ENCODE data around the gene MYLK2.
"Not testable (repeated sequence)": the region's sequence is repeated elsewhere in the genome, so short reads cannot be mapped to it uniquely, and the experiment has no call there.

The MYLK2 gene

GRCh38 chr20:31816221-31816620, 2.9 kb upstream of the MYLK2 start:
- no peak for DNase-seq

GRCh38 chr20:31817461-31817860, 1.7 kb upstream of the MYLK2 start:
- DNase-seq, result no peak

GRCh38 chr20:31818376-31818908, 714 bp upstream of the MYLK2 start:
- no peak for DNase-seq

- DNase-seq, result no peak
Measured at GRCh38 chr20:31820228-31820627, 1.1 kb downstream of the MYLK2 start.

GRCh38 chr20:31821427-31821826, 2.3 kb downstream of the MYLK2 start:
- no peak for DNase-seq

- DNase-seq, result no peak
Measured at GRCh38 chr20:31822421-31823330, 3.5 kb downstream of the MYLK2 start.

GRCh38 chr20:31823360-31824124, 4.4 kb downstream of the MYLK2 start:
- DNase-seq, result no peak

- DNase-seq, result no peak
Measured at GRCh38 chr20:31824125-31824485, 4.9 kb downstream of the MYLK2 start.

GRCh38 chr20:31824554-31825313, 5.6 kb downstream of the MYLK2 start:
- no peak for DNase-seq

GRCh38 chr20:31826074-31826473, 6.9 kb downstream of the MYLK2 start:
- DNase-seq, result no peak

GRCh38 chr20:31827059-31827458, 7.9 kb downstream of the MYLK2 start:
- no peak for DNase-seq

GRCh38 chr20:31828016-31828415, 8.9 kb downstream of the MYLK2 start:
- not testable (repeated sequence) for DNase-seq

GRCh38 chr20:31829731-31830130, 10.6 kb downstream of the MYLK2 start:
- no peak for DNase-seq

- DNase-seq, result no peak
Measured at GRCh38 chr20:31830406-31830981, 11.3 kb downstream of the MYLK2 start.

- no peak for DNase-seq
Measured at GRCh38 chr20:31831211-31831610, 12.1 kb downstream of the MYLK2 start.

- no peak for DNase-seq
Measured at GRCh38 chr20:31831771-31832306, 12.7 kb downstream of the MYLK2 start.

- DNase-seq, result no peak
Measured at GRCh38 chr20:31833130-31833930, 14.2 kb downstream of the MYLK2 start.

- no peak for DNase-seq
Measured at GRCh38 chr20:31833931-31834521, 14.9 kb downstream of the MYLK2 start.

GRCh38 chr20:31835554-31835953, 16.4 kb downstream of the MYLK2 start:
- DNase-seq, result no peak

GRCh38 chr20:31835977-31836852, 17.1 kb downstream of the MYLK2 start:
- no peak for DNase-seq
